Measurements from ENCODE around the gene CYTH2. TPM values are rescaled to one million over a fixed set of nuclear protein-coding genes. Genes with fewer than 3 reads are reported as not detected.

The CYTH2 gene
- total and polyA plus RNA-seq, 2 of the 8 experiments (the other 6 are each of a cell fraction or from before 2014, with no cell fraction given): 43.7 to 71.4 TPM

DNA sequence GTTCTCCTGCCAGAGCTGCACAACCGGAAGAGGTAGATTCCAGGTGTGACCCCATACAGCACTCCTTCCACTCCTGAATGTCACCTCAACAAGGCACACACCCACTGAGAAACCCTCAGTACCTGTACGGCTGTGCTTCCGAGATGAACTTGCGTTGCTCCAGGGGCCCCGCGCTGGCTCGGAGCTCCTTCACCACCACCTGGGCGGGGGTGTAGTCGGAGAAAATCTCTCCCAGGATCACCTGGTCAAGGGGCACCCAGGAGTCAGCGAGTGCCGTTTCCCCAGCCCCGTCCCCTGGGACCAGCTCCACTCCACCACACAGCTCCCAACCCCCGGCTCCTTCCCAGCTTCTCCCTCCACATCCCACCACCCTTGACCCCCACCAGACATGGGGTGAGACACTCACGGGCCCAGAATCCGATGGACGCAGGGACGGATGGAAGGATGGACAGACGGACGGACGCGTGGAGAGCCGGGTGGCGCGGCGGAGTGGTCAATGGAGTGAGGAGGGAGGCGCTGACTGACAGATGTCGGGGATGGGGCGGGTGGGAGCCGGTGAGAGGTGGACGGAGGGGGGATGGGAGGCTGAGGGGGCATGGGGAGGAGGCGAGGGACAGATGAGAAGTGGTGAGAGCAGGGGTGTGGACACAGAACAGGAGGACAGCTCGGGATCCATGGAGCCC is 39.7 kb downstream of the CYTH2 start:
- no peak for FAIRE-seq
- TF ChIP-seq BRCA1 (IDR thresholded peaks at IDR 0.05; ENCODE audit: low read depth, low read length) (no peak), POLR2AphosphoS5 (IDR thresholded peaks at IDR 0.05; ENCODE audit: low read depth, low read length) (no peak), SIN3A (conservative IDR thresholded peaks at IDR 0.05 in 1 of 2, IDR thresholded peaks at IDR 0.05 in 1 of 2; ENCODE audit: low read depth in 1 of 2, low read length in 2 of 2) (no peak), JUN (IDR thresholded peaks at IDR 0.05; ENCODE audit: low read depth, low read length) (no peak), RNF2 (IDR thresholded peaks at IDR 0.05; ENCODE audit: borderline replicate concordance, low read depth, low read length, missing control alignments, poor library complexity, severe bottlenecking) (no peak), SP1 (IDR thresholded peaks at IDR 0.05; ENCODE audit: low read depth, low read length) (no peak), SIX5 (IDR thresholded peaks at IDR 0.05; ENCODE audit: low read depth, low read length) (no peak), GTF2F1 (IDR thresholded peaks at IDR 0.05; ENCODE audit: borderline replicate concordance, low read depth, low read length) (no peak), PHF8 (conservative IDR thresholded peaks at IDR 0.05; ENCODE audit: low read depth, low read length) (no peak), NANOG (IDR thresholded peaks at IDR 0.05; ENCODE audit: insufficient read depth, low read depth, low read length, poor library complexity, severe bottlenecking) (no peak), CHD2 (IDR thresholded peaks at IDR 0.05; ENCODE audit: low read length) (no peak), TAF1 (IDR thresholded peaks at IDR 0.05; ENCODE audit: low read depth, low read length) (no peak)

More for the DNA sequence above, 39.7 kb downstream of the CYTH2 start:
- Histone ChIP-seq H3K23me2 (ENCODE audit: low read depth, low read length) (peaks cover 25% of the 10 kb centered on the region), H3K36me3 (ENCODE audit: control insufficient read depth in 2 of 4, insufficient read depth in 4 of 4, low read length in 3 of 4) (no peaks in the 10 kb centered on the region), H3K4ac (replicated peaks; ENCODE audit: insufficient read length, low read depth, low read length) (no peak overlapping the region), H3K27me3 (replicated peaks in 1 of 4; ENCODE audit: control insufficient read depth in 3 of 4, extremely low read depth in 1 of 4, insufficient read depth in 3 of 4, low read length in 3 of 4) (peaks cover 0 to 12% (median 9%) of the 10 kb centered on the region in 4 experiments; a peak in 4 of 7 replicates), H3K4me1 (replicated peaks in 1 of 4; ENCODE audit: control insufficient read depth in 3 of 4, insufficient read depth in 4 of 4, low read length in 3 of 4) (peaks cover 0 to 16% (median 7%) of the 10 kb centered on the region in 4 experiments; a peak in 5 of 7 replicates), H2BK120ac (replicated peaks; ENCODE audit: low read depth, low read length) (no peak overlapping the region), H2AK5ac (ENCODE audit: low read depth, low read length) (0 out of 2 replicates have a peak overlapping the region, but pooled peaks have one; percentile 53), H4K8ac (ENCODE audit: extremely low read depth, insufficient read depth, low read length) (peak overlapping the region; percentile 82; the same call in 1 of the 2 replicates), H3K79me1 (ENCODE audit: low read depth, low read length) (no peaks in the 10 kb centered on the region), H3K9me3 (ENCODE audit: insufficient read depth in 2 of 2, low read depth in 1 of 2, low read length in 1 of 2) (no peaks in the 10 kb centered on the region), H2BK20ac (ENCODE audit: low read length) (no peak overlapping the region), H2AFZ (ENCODE audit: low read length) (no peak overlapping the region), H3K18ac (ENCODE audit: extremely low read depth, low read length) (no peak overlapping the region), H2BK15ac (ENCODE audit: low read length) (no peak overlapping the region), H4K20me1 (replicated peaks in 1 of 2; ENCODE audit: control insufficient read depth in 1 of 2, insufficient read depth in 2 of 2, low read length in 2 of 2) (peaks cover 0 to 5% of the 10 kb centered on the region in 2 experiments), H3K23ac (ENCODE audit: insufficient read length) (no peak overlapping the region), H3K14ac (ENCODE audit: insufficient read length) (no peak overlapping the region), H3K27ac (ENCODE audit: low read depth, low read length) (no peak overlapping the region), H4K5ac (ENCODE audit: insufficient read length, low read depth, low read length) (no peak overlapping the region), H3K4me3 (ENCODE audit: extremely low read depth in 1 of 4, insufficient read depth in 2 of 4, low read depth in 3 of 4, low read length in 4 of 4) (no peak overlapping the region), H3K56ac (replicated peaks; ENCODE audit: insufficient read length, low read depth, low read length) (no peak overlapping the region), H3K79me2 (ENCODE audit: control insufficient read depth in 1 of 2, insufficient read depth in 2 of 2, low read length in 2 of 2) (no peaks in the 10 kb centered on the region), H2BK5ac (ENCODE audit: low read depth, low read length) (no peak overlapping the region), H3K4me2 (ENCODE audit: insufficient read depth in 1 of 2, low read depth in 2 of 2, low read length in 2 of 2) (peak overlapping the region in 1 of 2 experiments; percentile 91; a peak in 1 of 4 replicates), H2BK12ac (ENCODE audit: low read depth, low read length) (no peak overlapping the region), H3K9ac (replicated peaks in 1 of 4; ENCODE audit: extremely low read depth in 1 of 4, low read depth in 3 of 4, low read length in 3 of 4) (no peak overlapping the region), H4K91ac (replicated peaks; ENCODE audit: insufficient read length, low read length) (no peak overlapping the region)
- ChIA-PET CTCF (ENCODE audit: partially characterized antibody) (interaction anchor here (0.5 to 9.6 kb wide), 14 partner anchors 9 to 279 kb away, joined by 3 to 353 read pairs (median 4); partner anchors contain the start of gene SPACA4), POLR2A (ENCODE audit: partially characterized antibody) (interaction anchor here (0.7 to 9.5 kb wide), 10 partner anchors 15 to 123 kb away, joined by 3 to 59 read pairs (median 4); partner anchors contain the start of gene FAM83E)
- 94% methylated on average over 26 of the region's 32 CpGs; no CpG with 5 or more reads in 1 of the 2 experiments for WGBS, 2 experiments (ENCODE audit: extremely low coverage in 1 of 2, insufficient coverage in 1 of 2, insufficient read length in 1 of 2, insufficient replicate concordance in 2 of 2, low coverage in 1 of 2, low lambda C conversion rate in 2 of 2, missing lambda C conversion rate in 1 of 2)
- DNase-seq (ENCODE audit: low read depth in 1 of 2, low spot score in 2 of 2): no peak
